Psoas muscle (tissue), 8 donors: ENCODE results near the gene IRF8. TPM values are rescaled to one million over a fixed set of nuclear protein-coding genes. Genes with fewer than 3 reads are reported as not detected.

Experiments used
- ATAC-seq, 4 donors: fragments of 200-7000 bp; cut with Tn5 transposase; one replicate each; pipeline ENCODE4 v1.9.1; 2020; ENCODE audit warnings: moderate library complexity in 3 of 4, mild to moderate bottlenecking in 2 of 4
- DNase-seq, 2 donors: peaks; one replicate each; pipeline ENCODE4 v3.0.0-alpha.2; 2020
- H3K27ac ChIP-seq: fragments of 200-600 bp; one replicate; pipeline ENCODE4 v1.8.0; 2022
- H3K27me3 ChIP-seq, 3 donors: fragments of 200-600 bp in 1 of 3; one replicate each; pipeline versions ENCODE4 v1.6.1 to v1.8.0; 2013 to 2022; ENCODE audit warnings: low read length in 2 of 3, mild to moderate bottlenecking in 2 of 3, moderate library complexity in 1 of 3; ENCODE audit not compliant: insufficient read depth in 3 of 3
- H3K36me3 ChIP-seq, 2 donors: fragments of 200-600 bp in 1 of 2; one replicate each; pipeline versions ENCODE4 v1.6.1 to v1.8.0; 2013 to 2022; ENCODE audit warnings: low read depth in 1 of 2, mild to moderate bottlenecking in 1 of 2, moderate library complexity in 1 of 2; ENCODE audit not compliant: insufficient read depth in 1 of 2
- H3K4me1 ChIP-seq: fragments of 200-600 bp; one replicate; pipeline ENCODE4 v1.8.0; 2022
- H3K4me3 ChIP-seq: fragments of 200-600 bp; one replicate; pipeline ENCODE4 v1.8.0; 2022; ENCODE audit warnings: mild to moderate bottlenecking
- H3K9me3 ChIP-seq: fragments of 200-600 bp; one replicate; pipeline ENCODE4 v1.8.0; 2022
- WGBS, 3 donors: extraction: QIAGEN DNeasy Blood & Tissue Kit; methylation state at CpG; one replicate each; pipeline versions ENCODE4 v1.1.6 to v1.1.7; 2013; 5-methylcytosine and 5-hydroxymethylcytosine counted together
- intact Hi-C, 2 donors: fragments of 100-400 bp; cut with DNase I; formaldehyde crosslinking; loops; one replicate each; pipeline versions ENCODE4 v1.11.0 to v1.14.2; 2022
- polyA plus RNA-seq, 3 donors: library from polyadenylated mRNA; stranded (reverse); fragments of 200-250 nt; gene quantifications; one replicate each; pipeline ENCODE4 v1.2.3, GENCODE V29; 2013
- total RNA-seq, 4 donors: library from RNA; stranded (reverse); fragmentation: NEBNext Ultra II Directional in 2 of 4; extraction: Animal tissue kit (Norgen Biotek cat#: 25700) in 2 of 4; gene quantifications; one replicate each; pipeline versions ENCODE4 v1.2.1 to v1.2.4, GENCODE V29; 2021 to 2023
- TF ChIP-seq, protein P1 (sequence below): fragments of 200-600 bp; IDR thresholded peaks from one replicate; pipeline ENCODE4 v1.8.0; 2022; ENCODE audit warnings: antibody characterized with exemption
- donor health status: healthy with polysubstance abuse.
- donor health status: DM: no; HTN: no; CAD: no; lungs with moderate emphysema.
- donor health status: Bipolar disorder and iron deficiency.
- donor health status: healthy.
- donor health status: DM: yes; HTN: yes; CAD: no.
- donor health status: DM: no; HTN: no; CAD: no.
- donor health status: DM: no; HTN: no; CAD: no.
- donor health status: DM: yes; HTN: yes; CAD: no.

IRF8 gene
- total and polyA plus RNA-seq, 7 donors, result 0.23 to 2.8 (median 1.1) TPM

DNA sequence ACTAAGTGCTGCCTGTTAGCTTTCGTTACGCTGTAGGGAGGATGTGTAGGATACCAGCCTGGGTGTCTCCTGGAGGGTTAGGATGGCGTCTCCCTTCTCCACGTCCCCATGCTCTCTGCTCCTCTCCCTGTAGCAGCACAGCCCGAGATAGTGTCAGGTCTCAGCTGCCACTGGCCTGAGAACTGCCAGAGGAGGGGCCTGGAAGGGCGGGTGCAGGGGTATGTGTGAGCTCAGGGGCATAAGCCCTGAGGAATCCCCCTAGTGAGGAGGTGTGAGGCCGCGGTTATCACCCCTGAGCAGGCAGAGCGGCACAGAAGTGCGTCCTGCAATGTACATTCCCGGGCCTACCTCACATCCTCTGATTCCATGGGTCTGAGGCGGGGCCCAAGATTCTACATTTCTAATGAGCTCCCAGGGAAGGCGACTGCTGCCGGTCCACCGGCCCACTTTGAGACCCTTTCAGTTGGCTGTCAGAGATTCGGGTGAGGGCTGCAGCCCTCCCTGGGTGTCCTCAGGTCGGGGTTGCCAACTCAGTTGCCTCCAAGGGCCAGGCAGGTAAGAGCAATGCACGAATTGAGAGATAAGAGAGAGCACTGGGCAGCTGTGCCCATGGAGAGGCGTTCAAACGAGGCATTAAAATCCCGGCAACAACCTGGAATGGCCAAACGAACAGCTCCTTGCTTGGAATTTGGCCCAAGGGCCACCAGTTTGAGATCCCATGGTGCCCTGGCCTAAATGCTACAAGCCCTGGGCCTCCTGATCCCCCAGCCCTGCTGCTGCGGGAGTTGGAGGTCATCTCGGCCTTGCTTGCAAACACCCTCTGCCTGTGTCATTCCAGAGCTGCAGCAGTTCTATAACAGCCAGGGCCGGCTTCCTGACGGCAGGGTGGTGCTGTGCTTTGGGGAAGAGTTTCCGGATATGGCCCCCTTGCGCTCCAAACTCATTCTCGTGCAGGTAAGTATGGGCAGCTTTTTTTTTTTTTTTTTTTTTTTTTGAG, 20.6 kb downstream of the IRF8 start:
- no peaks in the 10 kb centered on the region for H3K4me1 ChIP-seq
- no peak overlapping the region for H3K4me3 ChIP-seq
- H3K36me3 ChIP-seq, result no peaks in the 10 kb centered on the region
- intact Hi-C loops, result no loop called here
- 76 to 81% (median 78%) methylated on average over 29 of the region's 29 CpGs for WGBS, 3 donors
- DNase-seq (no peak), ATAC-seq (no peak)
- H3K9me3 ChIP-seq, result no peaks in the 10 kb centered on the region
- no peak overlapping the region for H3K27ac ChIP-seq
- TF ChIP-seq, protein P1, sequence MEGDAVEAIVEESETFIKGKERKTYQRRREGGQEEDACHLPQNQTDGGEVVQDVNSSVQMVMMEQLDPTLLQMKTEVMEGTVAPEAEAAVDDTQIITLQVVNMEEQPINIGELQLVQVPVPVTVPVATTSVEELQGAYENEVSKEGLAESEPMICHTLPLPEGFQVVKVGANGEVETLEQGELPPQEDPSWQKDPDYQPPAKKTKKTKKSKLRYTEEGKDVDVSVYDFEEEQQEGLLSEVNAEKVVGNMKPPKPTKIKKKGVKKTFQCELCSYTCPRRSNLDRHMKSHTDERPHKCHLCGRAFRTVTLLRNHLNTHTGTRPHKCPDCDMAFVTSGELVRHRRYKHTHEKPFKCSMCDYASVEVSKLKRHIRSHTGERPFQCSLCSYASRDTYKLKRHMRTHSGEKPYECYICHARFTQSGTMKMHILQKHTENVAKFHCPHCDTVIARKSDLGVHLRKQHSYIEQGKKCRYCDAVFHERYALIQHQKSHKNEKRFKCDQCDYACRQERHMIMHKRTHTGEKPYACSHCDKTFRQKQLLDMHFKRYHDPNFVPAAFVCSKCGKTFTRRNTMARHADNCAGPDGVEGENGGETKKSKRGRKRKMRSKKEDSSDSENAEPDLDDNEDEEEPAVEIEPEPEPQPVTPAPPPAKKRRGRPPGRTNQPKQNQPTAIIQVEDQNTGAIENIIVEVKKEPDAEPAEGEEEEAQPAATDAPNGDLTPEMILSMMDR, result no peak
- peaks cover 0 to 13% (median 4%) of the 10 kb centered on the region in 3 donors for H3K27me3 ChIP-seq

DNA sequence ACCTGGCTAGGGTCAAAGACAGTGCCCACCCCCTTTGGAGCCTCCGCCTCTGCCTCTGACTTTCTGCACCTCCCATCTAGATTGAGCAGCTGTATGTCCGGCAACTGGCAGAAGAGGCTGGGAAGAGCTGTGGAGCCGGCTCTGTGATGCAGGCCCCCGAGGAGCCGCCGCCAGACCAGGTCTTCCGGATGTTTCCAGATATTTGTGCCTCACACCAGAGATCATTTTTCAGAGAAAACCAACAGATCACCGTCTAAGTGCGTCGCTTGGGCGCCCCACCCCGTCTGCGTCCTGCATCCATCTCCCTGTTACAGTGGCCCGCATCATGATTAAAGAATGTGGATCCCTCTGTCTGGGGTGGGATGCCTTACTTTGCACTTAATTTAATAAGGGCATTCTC, 22.1 kb downstream of the IRF8 start:
- ATAC-seq (no peak), DNase-seq (no peak)
- 77 to 83% (median 80%) methylated on average over 14 of the region's 14 CpGs for WGBS, 3 donors
- TF ChIP-seq, protein P1, result no peak
- H3K27ac ChIP-seq, result no peak overlapping the region
- H3K9me3 ChIP-seq, result no peaks in the 10 kb centered on the region
- H3K4me3 ChIP-seq, result no peak overlapping the region
- H3K4me1 ChIP-seq, result no peaks in the 10 kb centered on the region
- no peaks in the 10 kb centered on the region for H3K36me3 ChIP-seq
- intact Hi-C loops, result no loop called here
- H3K27me3 ChIP-seq, result peaks cover 0 to 22% (median 7%) of the 10 kb centered on the region in 3 donors

DNA sequence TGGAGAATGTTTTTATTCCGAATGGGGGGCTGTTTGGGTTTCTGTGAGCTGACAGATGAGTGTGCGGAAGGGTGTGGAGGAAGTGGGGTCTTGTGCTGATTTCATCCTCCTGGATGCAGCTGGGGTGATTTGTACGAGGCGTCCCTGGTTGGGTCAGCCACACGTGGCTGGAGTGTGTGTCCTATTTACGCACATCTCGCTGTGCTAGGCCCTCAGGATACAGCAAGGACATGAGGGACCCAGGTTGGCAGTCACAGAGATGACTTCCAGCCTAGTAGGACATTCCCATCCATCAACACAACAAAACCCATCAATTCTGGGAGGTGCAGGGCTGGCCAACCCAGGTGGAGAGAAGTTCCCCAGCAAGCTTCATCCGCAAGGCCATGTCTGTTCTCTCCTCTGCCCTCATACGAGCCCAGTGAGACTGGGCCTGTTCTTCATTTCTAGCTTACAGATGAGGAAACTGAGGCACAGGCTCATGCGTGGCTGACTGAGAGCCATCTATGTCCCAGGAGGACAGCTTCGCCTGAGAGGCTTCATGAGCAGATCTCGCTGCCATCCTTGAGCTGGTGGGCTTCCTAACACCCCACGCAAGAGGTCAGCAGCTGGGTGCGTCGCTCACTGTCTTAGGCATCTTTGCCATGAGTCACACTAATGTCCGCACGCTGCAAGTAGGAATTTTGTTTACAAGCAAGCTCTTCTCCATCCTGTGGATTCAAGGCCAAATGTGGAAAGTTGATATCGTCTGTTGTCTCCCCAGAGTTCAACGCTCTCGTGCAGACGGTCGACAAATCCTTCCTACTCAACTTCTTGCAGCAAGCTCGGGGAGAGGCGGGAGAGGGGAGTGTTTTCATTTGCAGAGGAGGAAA, 24.4 kb downstream of the IRF8 start:
- H3K27me3 ChIP-seq, result peaks cover 0 to 32% (median 5%) of the 10 kb centered on the region in 3 donors
- no peak overlapping the region for H3K27ac ChIP-seq
- H3K4me3 ChIP-seq, result no peak overlapping the region
- no peak for ATAC-seq
- DNase-seq, result no peak
- H3K4me1 ChIP-seq, result no peaks in the 10 kb centered on the region
- no peaks in the 10 kb centered on the region for H3K36me3 ChIP-seq
- H3K9me3 ChIP-seq, result no peaks in the 10 kb centered on the region
- TF ChIP-seq, protein P1, result no peak
- 60 to 64% (median 64%) methylated on average over 24 of the region's 24 CpGs for WGBS, 3 donors
- intact Hi-C loops, result no loop called here

DNA sequence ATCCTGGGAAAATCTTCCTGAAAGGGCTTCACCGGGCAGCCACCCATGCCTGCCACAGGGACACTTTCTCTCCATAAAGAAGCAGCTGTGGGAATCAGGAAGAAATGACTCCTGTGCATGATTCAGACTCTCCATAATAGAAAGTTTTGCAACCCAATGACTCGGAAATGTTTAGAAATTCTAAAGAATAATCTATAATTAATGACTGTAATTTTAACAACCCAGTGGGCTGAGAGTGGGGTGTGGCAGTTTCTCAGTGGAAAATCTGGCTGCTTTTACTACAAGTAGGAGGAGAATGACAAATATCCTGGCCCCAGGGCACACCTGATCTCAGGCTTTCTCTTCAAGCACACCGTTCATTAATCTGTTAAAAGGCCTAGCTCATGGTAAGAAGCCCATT, 25.7 kb downstream of the IRF8 start:
- Histone ChIP-seq H3K36me3 (no peaks in the 10 kb centered on the region), H3K9me3 (no peaks in the 10 kb centered on the region), H3K27ac (no peak overlapping the region), H3K4me3 (no peak overlapping the region), H3K27me3 (peaks cover 0 to 43% (median 5%) of the 10 kb centered on the region in 3 donors), H3K4me1 (no peaks in the 10 kb centered on the region)
- TF ChIP-seq, protein P1, result no peak
- intact Hi-C loops, result no loop called here
- 64 to 72% (median 66%) methylated on average over 3 of the region's 3 CpGs for WGBS, 3 donors
- ATAC-seq, result no peak
- DNase-seq, result no peak
